ENCODE measurements around the gene SLC38A8. TPM values are rescaled to one million over a fixed set of nuclear protein-coding genes. Genes with fewer than 3 reads are reported as not detected.

SLC38A8 gene
- total RNA-seq, 4 donors from 2014 or later: not detected

DNA sequence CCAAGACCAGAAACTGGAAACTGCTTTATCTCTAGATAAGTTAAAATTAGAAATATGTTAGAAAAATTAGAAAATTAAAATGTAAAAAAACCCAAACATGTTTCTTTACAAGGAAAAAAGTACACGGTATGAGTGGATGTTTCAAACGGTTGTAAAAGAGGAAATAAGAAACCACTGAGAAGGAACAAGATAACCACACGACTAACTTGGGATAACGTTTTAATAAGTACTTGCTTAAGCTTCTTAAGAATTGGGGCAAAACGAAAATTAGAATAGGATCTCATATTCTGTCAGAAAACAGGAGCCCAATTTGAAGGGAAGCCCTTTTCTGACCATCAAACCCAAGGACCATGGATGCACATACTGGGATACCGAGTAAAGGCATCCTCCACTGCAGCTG, 43.2 kb upstream of the SLC38A8 start:
- in situ Hi-C loops (cut with MboI; ENCODE audit: low pct_ligation_motif_present in 1 of 4, low pct_unique_long_range_greater_than_20kb in 1 of 4, low sequenced_read_pairs in 3 of 4) (loop anchor here in 3 of 4 donors (10.0 to 25.0 kb wide), 2 partner anchors 89 to 402 kb away; no protein-coding TSS in a partner anchor), intact Hi-C loops (cut with DNase I; ENCODE audit: low total_unique reads) (no loop called here)
- Histone ChIP-seq H3K27me3 (no peaks in the 10 kb centered on the region), H3K4me1 (peaks cover 0 to 3% (median 0%) of the 10 kb centered on the region in 4 donors), H3K9me3 (no peaks in the 10 kb centered on the region), H3K4me3 (no peak overlapping the region), H3K27ac (no peak overlapping the region), H3K36me3 (peaks cover 0 to 46% (median 16%) of the 10 kb centered on the region in 4 donors)
- TF ChIP-seq, protein P1, sequence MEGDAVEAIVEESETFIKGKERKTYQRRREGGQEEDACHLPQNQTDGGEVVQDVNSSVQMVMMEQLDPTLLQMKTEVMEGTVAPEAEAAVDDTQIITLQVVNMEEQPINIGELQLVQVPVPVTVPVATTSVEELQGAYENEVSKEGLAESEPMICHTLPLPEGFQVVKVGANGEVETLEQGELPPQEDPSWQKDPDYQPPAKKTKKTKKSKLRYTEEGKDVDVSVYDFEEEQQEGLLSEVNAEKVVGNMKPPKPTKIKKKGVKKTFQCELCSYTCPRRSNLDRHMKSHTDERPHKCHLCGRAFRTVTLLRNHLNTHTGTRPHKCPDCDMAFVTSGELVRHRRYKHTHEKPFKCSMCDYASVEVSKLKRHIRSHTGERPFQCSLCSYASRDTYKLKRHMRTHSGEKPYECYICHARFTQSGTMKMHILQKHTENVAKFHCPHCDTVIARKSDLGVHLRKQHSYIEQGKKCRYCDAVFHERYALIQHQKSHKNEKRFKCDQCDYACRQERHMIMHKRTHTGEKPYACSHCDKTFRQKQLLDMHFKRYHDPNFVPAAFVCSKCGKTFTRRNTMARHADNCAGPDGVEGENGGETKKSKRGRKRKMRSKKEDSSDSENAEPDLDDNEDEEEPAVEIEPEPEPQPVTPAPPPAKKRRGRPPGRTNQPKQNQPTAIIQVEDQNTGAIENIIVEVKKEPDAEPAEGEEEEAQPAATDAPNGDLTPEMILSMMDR (IDR thresholded peaks at IDR 0.05): no peak
- TF ChIP-seq POLR2AphosphoS5 (IDR thresholded peaks at IDR 0.05) (no peak), EP300 (IDR thresholded peaks at IDR 0.05; ENCODE audit: low read depth) (no peak), POLR2A (IDR thresholded peaks at IDR 0.05) (no peak)
- no peak for DNase-seq
- WGBS, 2 donors (ENCODE audit: low coverage in 1 of 2): 47 to 54% methylated on average over 5 to 6 of the region's 6 CpGs

DNA sequence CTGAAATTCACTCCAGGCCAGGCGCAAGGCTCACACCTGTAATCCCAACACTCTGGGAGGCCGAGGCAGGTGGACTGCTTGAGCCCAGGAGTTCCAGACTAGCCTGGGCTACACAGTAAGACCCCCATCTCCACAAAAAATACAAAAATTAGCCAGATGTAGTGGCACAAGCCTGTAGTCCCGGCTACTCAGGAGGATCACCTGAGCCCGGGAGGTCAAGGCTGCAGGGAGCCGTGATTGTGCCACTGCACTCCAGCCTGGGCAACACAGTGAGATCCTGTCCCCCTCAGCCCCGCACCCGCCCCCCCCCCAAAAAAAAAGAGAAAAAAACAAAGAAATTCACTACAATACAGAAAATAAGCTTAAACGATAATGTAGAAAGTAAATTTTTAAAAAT, 42.7 kb upstream of the SLC38A8 start:
- no peaks in the 10 kb centered on the region for H3K9me3 ChIP-seq
- peaks cover 0 to 3% (median 0%) of the 10 kb centered on the region in 4 donors for H3K4me1 ChIP-seq
- H3K27ac ChIP-seq: no peak overlapping the region
- H3K27me3 ChIP-seq: no peaks in the 10 kb centered on the region
- no peak for DNase-seq
- in situ Hi-C loops (cut with MboI; ENCODE audit: low pct_ligation_motif_present in 1 of 4, low pct_unique_long_range_greater_than_20kb in 1 of 4, low sequenced_read_pairs in 3 of 4) (loop anchor here in 3 of 4 donors (10.0 to 25.0 kb wide), 2 partner anchors 90 to 402 kb away; no protein-coding TSS in a partner anchor), intact Hi-C loops (cut with DNase I; ENCODE audit: low total_unique reads) (no loop called here)
- TF ChIP-seq, protein P1 (IDR thresholded peaks at IDR 0.05): no peak
- TF ChIP-seq POLR2A (IDR thresholded peaks at IDR 0.05): no peak
- TF ChIP-seq EP300 (IDR thresholded peaks at IDR 0.05; ENCODE audit: low read depth): no peak
- no peak for TF ChIP-seq POLR2AphosphoS5 (IDR thresholded peaks at IDR 0.05)
- whole genome bisulfite sequencing, 2 donors (ENCODE audit: low coverage in 1 of 2): 60 to 77% methylated on average over 1 to 8 of the region's 8 CpGs
- H3K36me3 ChIP-seq: peaks cover 0 to 46% (median 15%) of the 10 kb centered on the region in 4 donors
- H3K4me3 ChIP-seq: no peak overlapping the region

DNA sequence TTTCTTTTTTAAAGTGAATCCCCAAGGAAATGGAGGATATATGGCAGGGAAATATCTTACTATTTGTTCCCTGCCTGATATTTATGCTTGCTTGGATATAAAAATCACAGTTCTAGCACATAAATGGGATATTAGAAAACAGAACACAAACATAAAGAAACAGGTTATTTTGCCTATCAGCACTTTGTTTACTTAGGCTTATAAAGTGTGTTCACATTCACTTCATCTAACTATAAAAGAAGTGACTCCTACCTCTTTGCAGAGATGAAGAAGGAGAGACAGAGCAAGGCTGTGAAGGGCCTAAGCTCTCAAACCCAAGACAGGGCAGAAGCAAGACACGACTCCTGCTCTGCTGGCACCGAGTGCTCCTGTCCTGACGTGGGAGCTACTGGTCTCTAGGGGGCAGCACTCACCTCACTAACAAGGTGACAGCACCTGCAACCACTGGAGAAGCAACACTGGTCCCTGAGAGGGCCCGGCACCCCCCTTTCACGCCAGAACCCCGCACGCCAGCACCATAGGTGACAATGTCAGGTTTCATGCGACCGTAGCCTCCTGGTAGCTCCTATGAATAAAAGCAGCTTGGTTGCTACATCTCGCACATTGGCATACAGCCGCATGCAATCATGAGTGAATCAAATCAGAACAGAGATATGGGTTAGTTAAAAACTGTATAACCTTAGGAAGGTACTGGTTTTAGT, 42.1 kb upstream of the SLC38A8 start:
- H3K4me1 ChIP-seq: peaks cover 0 to 3% (median 0%) of the 10 kb centered on the region in 4 donors
- TF ChIP-seq, protein P1 (IDR thresholded peaks at IDR 0.05): peak; percentile 58 to 70 (median 65)
- no peak for TF ChIP-seq EP300 (IDR thresholded peaks at IDR 0.05; ENCODE audit: low read depth)
- no peak overlapping the region for H3K27ac ChIP-seq
- in situ Hi-C loops (cut with MboI; ENCODE audit: low pct_ligation_motif_present in 1 of 4, low pct_unique_long_range_greater_than_20kb in 1 of 4, low sequenced_read_pairs in 3 of 4): loop anchor here in 3 of 4 donors (10.0 to 25.0 kb wide), 2 partner anchors 90 to 403 kb away; no protein-coding TSS in a partner anchor
- intact Hi-C loops (cut with DNase I; ENCODE audit: low total_unique reads): no loop called here
- H3K36me3 ChIP-seq: peaks cover 0 to 41% (median 14%) of the 10 kb centered on the region in 4 donors
- no peak overlapping the region for H3K4me3 ChIP-seq
- WGBS, 2 donors (ENCODE audit: low coverage in 1 of 2): 32 to 42% methylated on average over 6 to 11 of the region's 11 CpGs
- DNase-seq: peak; percentile 74
- no peaks in the 10 kb centered on the region for H3K9me3 ChIP-seq
- H3K27me3 ChIP-seq: no peaks in the 10 kb centered on the region

DNA sequence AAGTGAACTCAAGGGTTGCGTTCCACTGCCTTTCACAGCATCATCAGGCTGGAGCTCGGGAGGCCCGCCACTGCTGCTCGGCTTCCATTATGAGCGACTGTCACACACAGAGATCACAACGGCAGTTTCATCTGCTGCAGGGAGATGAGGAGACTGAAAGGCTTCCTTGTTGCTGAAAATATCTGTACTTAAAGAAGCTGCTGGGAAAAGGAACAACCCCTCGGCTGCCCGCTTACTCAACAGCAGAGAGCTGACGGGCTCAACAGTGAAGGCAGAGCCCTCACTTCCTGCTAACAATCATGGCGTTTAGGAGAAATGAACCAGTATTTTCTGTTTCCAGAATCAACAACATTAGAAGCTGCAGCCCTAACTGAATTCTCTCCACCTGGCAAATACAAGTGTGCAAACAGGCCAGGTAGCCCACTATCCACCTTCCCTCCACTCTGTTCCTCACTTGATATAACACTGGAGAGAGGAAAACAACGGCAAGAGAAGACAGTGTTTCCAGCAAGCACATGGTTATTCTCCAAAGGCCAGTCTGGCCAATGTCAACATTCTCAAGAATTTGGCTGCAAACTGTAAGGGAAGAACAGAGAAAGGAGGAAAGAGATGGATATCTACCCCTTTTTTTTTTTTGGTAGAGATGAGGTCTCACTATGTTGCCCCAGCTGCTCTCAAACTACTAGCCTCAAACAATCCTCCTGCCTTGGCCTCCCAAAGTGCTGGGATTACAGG, 40.4 kb upstream of the SLC38A8 start:
- no peaks in the 10 kb centered on the region for H3K27me3 ChIP-seq
- in situ Hi-C loops (cut with MboI; ENCODE audit: low pct_ligation_motif_present in 1 of 4, low pct_unique_long_range_greater_than_20kb in 1 of 4, low sequenced_read_pairs in 3 of 4) (loop anchor here in 3 of 4 donors (10.0 to 25.0 kb wide), 2 partner anchors 92 to 404 kb away; no protein-coding TSS in a partner anchor), intact Hi-C loops (cut with DNase I; ENCODE audit: low total_unique reads) (no loop called here)
- no peaks in the 10 kb centered on the region for H3K4me1 ChIP-seq
- TF ChIP-seq POLR2A (IDR thresholded peaks at IDR 0.05) (no peak), POLR2AphosphoS5 (IDR thresholded peaks at IDR 0.05) (peak in 1 of 3 donors; percentile 29)
- TF ChIP-seq, protein P1 (IDR thresholded peaks at IDR 0.05): no peak
- WGBS, 2 donors (ENCODE audit: low coverage in 1 of 2): 81 to 100% methylated on average over 1 to 11 of the region's 11 CpGs
- DNase-seq: no peak
- no peak overlapping the region for H3K27ac ChIP-seq
- no peaks in the 10 kb centered on the region for H3K9me3 ChIP-seq
- peaks cover 0 to 44% (median 16%) of the 10 kb centered on the region in 4 donors for H3K36me3 ChIP-seq
- no peak overlapping the region for H3K4me3 ChIP-seq
